ENCODE results near the gene DNAJC5G. TPM values are rescaled to one million over a fixed set of nuclear protein-coding genes. Genes with fewer than 3 reads are reported as not detected.
A peak's percentile ranks its signal among the peaks of the same experiment; 100 is the strongest.

Gene DNAJC5G
- total RNA-seq, 4 donors from 2014 or later: 0.33 to 2.1 (median 1.1) TPM; not detected in 1

GRCh38 chr2:27261241-27261925, 13.8 kb upstream of the DNAJC5G start:
- H3K4me3 ChIP-seq (replicated peaks in 1 of 3): no peak overlapping the region
- H3K9me3 ChIP-seq: no peaks in the 10 kb centered on the region
- peaks cover 29% of the 10 kb centered on the region for H3K27me3 ChIP-seq
- no peak overlapping the region for H3K27ac ChIP-seq
- 44 to 55% methylated on average over 11 of the region's 11 CpGs for WGBS, 2 donors
- intact Hi-C loops (cut with DNase I): no loop called here
- no peaks in the 10 kb centered on the region for H3K36me3 ChIP-seq
- H3K4me1 ChIP-seq: peaks cover 30 to 38% of the 10 kb centered on the region in 2 donors
- TF ChIP-seq POLR2A (IDR thresholded peaks at IDR 0.05) (no peak), CTCF (IDR thresholded peaks at IDR 0.05) (no peak)
- no peak for DNase-seq

GRCh38 chr2:27261926-27262298, 13.3 kb upstream of the DNAJC5G start:
- H3K27me3 ChIP-seq: peaks cover 29% of the 10 kb centered on the region
- H3K9me3 ChIP-seq: no peaks in the 10 kb centered on the region
- peak overlapping the region in 1 of 3 donors; percentile 47 for H3K4me3 ChIP-seq (replicated peaks in 1 of 3)
- no peak overlapping the region for H3K27ac ChIP-seq
- DNase-seq: no peak
- TF ChIP-seq CTCF (IDR thresholded peaks at IDR 0.05) (no peak), POLR2A (IDR thresholded peaks at IDR 0.05) (no peak)
- no peaks in the 10 kb centered on the region for H3K36me3 ChIP-seq
- intact Hi-C loops (cut with DNase I): no loop called here
- peaks cover 30 to 38% of the 10 kb centered on the region in 2 donors for H3K4me1 ChIP-seq
- WGBS, 2 donors: 3 to 5% methylated on average over 19 to 23 of the region's 40 CpGs

DNA sequence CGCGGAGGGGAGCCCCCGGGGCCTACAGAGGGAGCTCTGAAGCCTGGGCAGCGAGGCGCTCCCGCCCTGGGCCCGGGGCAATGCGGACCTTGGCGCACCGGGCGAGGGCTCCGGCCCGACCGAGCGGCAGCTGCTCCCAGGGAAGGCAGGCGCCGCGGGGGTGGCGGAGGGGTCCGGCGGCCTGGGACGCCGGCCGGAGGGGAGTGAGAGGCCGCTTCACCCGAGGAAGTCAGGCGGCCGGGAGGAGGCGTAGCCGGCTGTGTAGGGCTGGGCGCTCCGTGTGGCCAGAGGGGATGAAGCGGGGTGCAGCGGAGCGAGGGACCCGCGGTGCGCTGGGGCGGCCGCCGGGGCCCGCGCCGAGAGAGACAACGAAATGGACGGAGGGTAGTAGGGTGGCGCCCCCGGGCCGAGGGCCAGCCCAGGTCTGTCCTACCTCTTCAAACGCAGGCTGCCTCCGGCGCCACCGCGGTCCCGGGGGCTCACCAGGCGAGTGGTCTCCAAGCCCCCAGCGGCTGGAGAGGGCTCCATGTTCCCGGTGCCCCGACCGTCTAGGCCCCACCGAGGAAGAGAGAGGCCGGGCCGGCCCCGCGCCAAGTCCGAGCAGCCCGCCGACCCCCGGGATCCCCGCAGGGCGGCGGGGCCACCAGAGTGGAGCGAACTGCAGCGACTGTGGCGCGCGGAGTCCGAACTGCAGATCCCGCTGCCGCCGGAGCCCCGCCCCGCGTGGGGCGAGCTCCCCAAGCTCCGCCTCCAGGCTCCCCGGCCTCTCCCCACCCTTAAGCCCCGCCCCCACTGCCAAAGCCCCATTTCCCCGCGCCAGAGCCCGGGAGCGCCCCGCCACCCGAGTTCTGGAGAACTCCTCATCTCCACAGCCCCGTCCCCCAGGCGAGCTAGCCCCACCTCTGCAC, 12.6 kb upstream of the DNAJC5G start, which contains the start of gene SLC30A3:
SLC30A3 (minus strand) TSS at position 669 of the 908 bp plus-strand sequence; CDS start at position 528, 141 bp downstream.
- WGBS, 2 donors: 0% methylated on average over 5 to 7 of the region's 96 CpGs
- no peak within 1 kb of the TSS for H3K27ac ChIP-seq
- no peaks in the 10 kb centered on the region for H3K36me3 ChIP-seq
- H3K4me1 ChIP-seq: peaks cover 30 to 38% of the 10 kb centered on the region in 2 donors
- peak within 1 kb of the TSS in 2 of 3 donors; percentile 12 to 47 for H3K4me3 ChIP-seq (replicated peaks in 1 of 3)
- H3K9me3 ChIP-seq: no peaks in the 10 kb centered on the region
- peaks cover 29% of the 10 kb centered on the region for H3K27me3 ChIP-seq
- intact Hi-C loops (cut with DNase I): no loop called here
- peak; percentile 51 to 65 for DNase-seq
- no peak for TF ChIP-seq POLR2A (IDR thresholded peaks at IDR 0.05)
- TF ChIP-seq CTCF (IDR thresholded peaks at IDR 0.05): no peak

DNA sequence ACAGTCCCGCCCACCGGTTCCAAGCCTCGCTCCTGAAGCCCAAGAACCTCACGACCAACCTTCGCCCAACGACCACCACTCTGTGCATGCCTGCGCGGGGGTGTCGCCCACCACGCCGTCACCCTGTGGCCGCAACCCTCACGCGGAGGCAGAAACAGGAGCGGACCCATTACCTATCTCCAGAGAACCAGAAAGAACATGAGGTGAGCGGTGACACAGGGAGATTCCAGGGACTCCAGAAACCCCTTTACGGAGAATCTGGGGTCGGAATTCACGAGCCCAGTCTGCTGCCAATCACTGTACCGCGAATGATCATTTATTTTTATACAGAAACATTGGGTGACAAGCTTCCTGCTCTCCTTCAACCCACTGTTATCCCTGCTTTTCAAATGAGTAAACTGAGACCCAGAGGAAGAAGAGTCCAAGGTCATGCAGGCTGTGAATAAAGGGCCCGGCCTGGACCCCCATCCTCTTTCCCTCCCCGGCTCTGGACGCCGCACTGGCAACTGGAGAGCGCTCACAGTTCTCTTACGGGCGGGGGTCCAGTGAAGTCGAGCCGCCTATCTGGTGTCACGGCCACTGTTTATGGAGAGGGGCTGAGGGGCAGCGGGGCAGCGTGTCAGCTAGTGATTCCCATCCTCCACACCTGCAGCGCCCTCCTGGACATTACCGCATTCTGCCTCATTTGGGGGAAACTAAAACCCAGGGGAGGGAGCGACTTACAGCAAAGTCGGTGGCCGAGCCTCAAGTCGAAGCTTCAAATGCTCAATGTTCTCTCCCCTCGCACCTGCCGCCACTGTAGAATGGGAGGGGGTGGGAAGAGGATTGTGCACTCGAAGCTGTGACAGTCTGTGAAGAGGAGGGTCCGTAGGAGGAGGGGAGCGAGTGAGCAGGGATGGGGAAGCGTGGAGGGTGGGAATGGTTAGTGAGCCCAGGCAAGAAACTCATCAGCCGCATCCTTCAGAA, 11.7 kb upstream of the DNAJC5G start:
- peak overlapping the region in 2 of 3 donors; percentile 12 to 47 for H3K4me3 ChIP-seq (replicated peaks in 1 of 3)
- TF ChIP-seq CTCF (IDR thresholded peaks at IDR 0.05) (no peak), POLR2A (IDR thresholded peaks at IDR 0.05) (no peak)
- H3K36me3 ChIP-seq: no peaks in the 10 kb centered on the region
- peaks cover 29% of the 10 kb centered on the region for H3K27me3 ChIP-seq
- intact Hi-C loops (cut with DNase I): no loop called here
- DNase-seq: no peak
- H3K9me3 ChIP-seq: no peaks in the 10 kb centered on the region
- H3K27ac ChIP-seq: no peak overlapping the region
- WGBS, 2 donors: 3% methylated on average over 29 to 37 of the region's 46 CpGs
- peaks cover 30 to 38% of the 10 kb centered on the region in 2 donors for H3K4me1 ChIP-seq

Data from thyroid gland (tissue), 4 donors.